Activated CD4-positive, alpha-beta T cell treated with anti-CD3 and anti-CD28 coated beads for 4 hours (primary cell): ENCODE measurements around the gene ADARB2.

Experiments used
- DNase-seq, 2 donors: peaks; one replicate each; pipeline ENCODE4 v3.0.0-alpha.2; 2020

ADARB2 gene

GRCh38 chr10:1209355-1209979 lies 527.9 kb downstream of the ADARB2 start:
- no peak for DNase-seq

- DNase-seq: no peak
These were observed 528.7 kb downstream of the ADARB2 start for GRCh38 chr10:1208366-1209311.

GRCh38 chr10:1206601-1207000 lies 530.7 kb downstream of the ADARB2 start:
- no peak for DNase-seq

- no peak for DNase-seq
These were observed 531.2 kb downstream of the ADARB2 start for GRCh38 chr10:1206101-1206500.

GRCh38 chr10:1205450-1206030 lies 531.8 kb downstream of the ADARB2 start:
- no peak for DNase-seq

- DNase-seq: no peak
These were observed 532.6 kb downstream of the ADARB2 start for GRCh38 chr10:1204434-1205326.

GRCh38 chr10:1203704-1204103 lies 533.6 kb downstream of the ADARB2 start:
- DNase-seq: no peak

GRCh38 chr10:1203216-1203615 lies 534.1 kb downstream of the ADARB2 start:
- DNase-seq: no peak

- no peak for DNase-seq
These were observed 535.0 kb downstream of the ADARB2 start for GRCh38 chr10:1202343-1202742.

GRCh38 chr10:1200866-1201807 lies 536.2 kb downstream of the ADARB2 start:
- no peak for DNase-seq

GRCh38 chr10:1199897-1200721 lies 537.2 kb downstream of the ADARB2 start:
- no peak for DNase-seq

- DNase-seq: no peak
These were observed 538.0 kb downstream of the ADARB2 start for GRCh38 chr10:1199345-1199673.

- no peak for DNase-seq
These were observed 538.6 kb downstream of the ADARB2 start for GRCh38 chr10:1198453-1199344.

GRCh38 chr10:1197384-1197783 lies 539.9 kb downstream of the ADARB2 start:
- DNase-seq: no peak

GRCh38 chr10:1196656-1197055 lies 540.7 kb downstream of the ADARB2 start:
- no peak for DNase-seq

GRCh38 chr10:1195828-1196227 lies 541.5 kb downstream of the ADARB2 start:
- DNase-seq: no peak

GRCh38 chr10:1194161-1194560 lies 543.2 kb downstream of the ADARB2 start:
- no peak for DNase-seq

GRCh38 chr10:1193561-1193960 lies 543.8 kb downstream of the ADARB2 start:
- DNase-seq: no peak

GRCh38 chr10:1191752-1192151 lies 545.6 kb downstream of the ADARB2 start:
- DNase-seq: no peak
